Smooth muscle cell (in vitro differentiated cells): ENCODE results near the gene DICER1. TPM values are rescaled to one million over a fixed set of nuclear protein-coding genes. Genes with fewer than 3 reads are reported as not detected.
"Not testable (repeated sequence)": the region's sequence is repeated elsewhere in the genome, so short reads cannot be mapped to it uniquely, and the experiment has no call there.

Source experiments
- DNase-seq: peaks from one replicate; lab custom pipeline; 2025; ENCODE audit not compliant: unreplicated experiment; lab: John Stamatoyannopoulos, UW
- H2AFZ ChIP-seq: fragments of 200-600 bp; sonication (generic); 2 replicates; pipeline ENCODE4 v1.6.0; 2016; ENCODE audit warnings: antibody characterized with exemption, low read depth, mild to moderate bottlenecking
- H3F3A ChIP-seq: fragments of 200-600 bp; sonication (generic); 2 replicates; pipeline ENCODE4 v1.6.0; 2017; ENCODE audit warnings: antibody characterized with exemption, low read depth
- H3K27ac ChIP-seq: fragments of 200-600 bp; sonication (generic); 2 replicates; pipeline ENCODE4 v1.5.1; 2016; ENCODE audit warnings: low read depth, mild to moderate bottlenecking
- H3K27me3 ChIP-seq: fragments of 200-600 bp; sonication (generic); 2 replicates; pipeline ENCODE4 v1.6.1; 2016; ENCODE audit warnings: low read depth, mild to moderate bottlenecking
- H3K36me3 ChIP-seq: fragments of 200-600 bp; sonication (generic); 2 replicates; pipeline ENCODE4 v1.5.1; 2016; ENCODE audit warnings: low read depth
- H3K4me1 ChIP-seq: fragments of 200-600 bp; sonication (generic); 2 replicates; pipeline ENCODE4 v1.5.1; 2016; ENCODE audit warnings: low read depth
- H3K4me2 ChIP-seq: fragments of 200-600 bp; sonication (generic); 2 replicates; pipeline ENCODE4 v1.6.0; 2016; ENCODE audit warnings: mild to moderate bottlenecking
- H3K4me3 ChIP-seq: fragments of 200-600 bp; sonication (generic); 2 replicates; pipeline ENCODE4 v1.5.1; 2016; ENCODE audit warnings: mild to moderate bottlenecking
- H3K79me2 ChIP-seq: fragments of 200-600 bp; sonication (generic); 2 replicates; pipeline ENCODE4 v1.6.0; 2016; ENCODE audit warnings: low read depth, mild to moderate bottlenecking
- H3K9ac ChIP-seq: fragments of 200-600 bp; sonication (generic); 2 replicates; pipeline ENCODE4 v1.6.0; 2016; ENCODE audit warnings: low read depth
- H3K9me3 ChIP-seq: fragments of 200-600 bp; sonication (generic); replicated peaks from 2 replicates; pipeline ENCODE4 v1.5.1; 2016; ENCODE audit warnings: low read depth
- H4K20me1 ChIP-seq: fragments of 200-600 bp; sonication (generic); 2 replicates; pipeline ENCODE4 v1.6.0; 2016; ENCODE audit warnings: low read depth
- WGBS: methylation state at CpG from one replicate; pipeline ENCODE4 v1.1.7; 2016; ENCODE audit warnings: low lambda C conversion rate; 5-methylcytosine and 5-hydroxymethylcytosine counted together
- polyA plus RNA-seq: library from polyadenylated mRNA; unstranded; fragments of >200 nt; fragmentation: Nextera tagmentation; extraction: Ambion mirVana; gene quantifications from 2 replicates; pipeline ENCODE4 v1.2.1, GENCODE V29; 2016
- total RNA-seq: library from RNA; depleted of rRNA; stranded (reverse); fragments of >200 nt; gene quantifications from 2 replicates; pipeline ENCODE4 v1.2.3, GENCODE V29; 2014
- TF ChIP-seq, protein P1 (sequence below): fragments of 200-600 bp; sonication (generic); IDR thresholded peaks from 2 replicates; pipeline ENCODE4 v1.5.1; 2017; ENCODE audit warnings: borderline replicate concordance, mild to moderate bottlenecking, antibody characterized with exemption; ENCODE audit not compliant: insufficient read depth, poor library complexity, severe bottlenecking

Gene DICER1, protein sequence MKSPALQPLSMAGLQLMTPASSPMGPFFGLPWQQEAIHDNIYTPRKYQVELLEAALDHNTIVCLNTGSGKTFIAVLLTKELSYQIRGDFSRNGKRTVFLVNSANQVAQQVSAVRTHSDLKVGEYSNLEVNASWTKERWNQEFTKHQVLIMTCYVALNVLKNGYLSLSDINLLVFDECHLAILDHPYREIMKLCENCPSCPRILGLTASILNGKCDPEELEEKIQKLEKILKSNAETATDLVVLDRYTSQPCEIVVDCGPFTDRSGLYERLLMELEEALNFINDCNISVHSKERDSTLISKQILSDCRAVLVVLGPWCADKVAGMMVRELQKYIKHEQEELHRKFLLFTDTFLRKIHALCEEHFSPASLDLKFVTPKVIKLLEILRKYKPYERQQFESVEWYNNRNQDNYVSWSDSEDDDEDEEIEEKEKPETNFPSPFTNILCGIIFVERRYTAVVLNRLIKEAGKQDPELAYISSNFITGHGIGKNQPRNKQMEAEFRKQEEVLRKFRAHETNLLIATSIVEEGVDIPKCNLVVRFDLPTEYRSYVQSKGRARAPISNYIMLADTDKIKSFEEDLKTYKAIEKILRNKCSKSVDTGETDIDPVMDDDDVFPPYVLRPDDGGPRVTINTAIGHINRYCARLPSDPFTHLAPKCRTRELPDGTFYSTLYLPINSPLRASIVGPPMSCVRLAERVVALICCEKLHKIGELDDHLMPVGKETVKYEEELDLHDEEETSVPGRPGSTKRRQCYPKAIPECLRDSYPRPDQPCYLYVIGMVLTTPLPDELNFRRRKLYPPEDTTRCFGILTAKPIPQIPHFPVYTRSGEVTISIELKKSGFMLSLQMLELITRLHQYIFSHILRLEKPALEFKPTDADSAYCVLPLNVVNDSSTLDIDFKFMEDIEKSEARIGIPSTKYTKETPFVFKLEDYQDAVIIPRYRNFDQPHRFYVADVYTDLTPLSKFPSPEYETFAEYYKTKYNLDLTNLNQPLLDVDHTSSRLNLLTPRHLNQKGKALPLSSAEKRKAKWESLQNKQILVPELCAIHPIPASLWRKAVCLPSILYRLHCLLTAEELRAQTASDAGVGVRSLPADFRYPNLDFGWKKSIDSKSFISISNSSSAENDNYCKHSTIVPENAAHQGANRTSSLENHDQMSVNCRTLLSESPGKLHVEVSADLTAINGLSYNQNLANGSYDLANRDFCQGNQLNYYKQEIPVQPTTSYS (N-terminal part only)
- total RNA-seq (67.5 and 86.2 TPM in 2 replicates), polyA plus RNA-seq (13.5 and 17.3 TPM in 2 replicates)

DNA sequence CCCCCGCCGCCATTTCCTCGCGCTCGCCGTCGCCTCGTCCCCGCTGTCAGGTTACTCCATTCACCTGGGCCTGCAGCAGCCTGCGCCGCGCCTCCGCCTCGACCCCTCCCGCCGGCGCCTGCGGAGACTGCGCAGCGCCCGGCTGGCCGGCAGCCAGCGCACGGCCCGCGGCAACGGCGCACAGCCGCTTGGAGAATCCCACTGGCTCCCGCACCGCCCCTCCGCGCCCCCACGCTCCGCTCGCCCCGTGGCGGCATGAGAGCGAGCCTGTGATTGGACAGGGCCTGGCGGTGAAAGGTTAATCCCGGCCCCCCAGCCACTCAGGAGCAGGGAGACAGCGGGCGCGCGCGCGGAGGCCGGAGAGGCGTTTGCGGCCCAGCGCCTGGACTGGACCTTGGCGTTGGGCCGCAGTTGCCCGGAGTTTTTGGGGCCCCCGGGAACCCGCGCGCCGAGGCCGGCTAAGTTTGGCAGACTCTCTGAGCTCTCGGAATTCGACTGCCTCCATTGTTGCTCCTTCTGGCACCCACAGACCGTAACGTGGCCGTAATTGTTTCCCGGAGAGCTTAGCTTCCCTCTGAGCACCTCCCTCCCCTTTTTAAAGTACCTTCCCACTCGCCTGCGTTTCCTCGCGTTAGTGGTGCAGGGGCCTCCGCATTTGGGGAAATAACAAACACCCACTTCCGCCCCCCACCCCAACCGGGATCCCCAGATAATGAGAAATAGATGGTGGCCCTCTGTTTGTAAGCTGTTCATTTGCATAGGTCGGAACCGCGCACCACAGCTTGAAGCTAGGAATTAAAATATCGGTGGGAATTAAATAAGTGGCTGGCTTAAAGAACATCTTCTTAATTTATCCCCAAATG is at the start of gene DICER1:
TSS of gene DICER1 (minus strand) at position 203 of the 863 bp plus-strand sequence. CDS start 24,071 bp downstream, outside the sequence.
- Histone ChIP-seq H3K4me2 (peak within 1 kb of the TSS; percentile 90), H3K27ac (peak within 1 kb of the TSS; percentile 87), H3F3A (no peaks in the 10 kb centered on the region), H3K4me3 (peak within 1 kb of the TSS; percentile 74), H2AFZ (peak within 1 kb of the TSS; percentile 98), H3K79me2 (peaks cover 43% of the 10 kb centered on the region), H3K9ac (peak within 1 kb of the TSS; percentile 96), H3K9me3 (no peaks in the 10 kb centered on the region), H3K4me1 (peaks cover 15% of the 10 kb centered on the region), H4K20me1 (peaks cover 38% of the 10 kb centered on the region), H3K27me3 (no peaks in the 10 kb centered on the region), H3K36me3 (no peaks in the 10 kb centered on the region)
- TF ChIP-seq, protein P1, sequence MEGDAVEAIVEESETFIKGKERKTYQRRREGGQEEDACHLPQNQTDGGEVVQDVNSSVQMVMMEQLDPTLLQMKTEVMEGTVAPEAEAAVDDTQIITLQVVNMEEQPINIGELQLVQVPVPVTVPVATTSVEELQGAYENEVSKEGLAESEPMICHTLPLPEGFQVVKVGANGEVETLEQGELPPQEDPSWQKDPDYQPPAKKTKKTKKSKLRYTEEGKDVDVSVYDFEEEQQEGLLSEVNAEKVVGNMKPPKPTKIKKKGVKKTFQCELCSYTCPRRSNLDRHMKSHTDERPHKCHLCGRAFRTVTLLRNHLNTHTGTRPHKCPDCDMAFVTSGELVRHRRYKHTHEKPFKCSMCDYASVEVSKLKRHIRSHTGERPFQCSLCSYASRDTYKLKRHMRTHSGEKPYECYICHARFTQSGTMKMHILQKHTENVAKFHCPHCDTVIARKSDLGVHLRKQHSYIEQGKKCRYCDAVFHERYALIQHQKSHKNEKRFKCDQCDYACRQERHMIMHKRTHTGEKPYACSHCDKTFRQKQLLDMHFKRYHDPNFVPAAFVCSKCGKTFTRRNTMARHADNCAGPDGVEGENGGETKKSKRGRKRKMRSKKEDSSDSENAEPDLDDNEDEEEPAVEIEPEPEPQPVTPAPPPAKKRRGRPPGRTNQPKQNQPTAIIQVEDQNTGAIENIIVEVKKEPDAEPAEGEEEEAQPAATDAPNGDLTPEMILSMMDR: no peak
- DNase-seq: peak; percentile 94
- under 1% methylated on average over 68 of the region's 77 CpGs for WGBS

DNA sequence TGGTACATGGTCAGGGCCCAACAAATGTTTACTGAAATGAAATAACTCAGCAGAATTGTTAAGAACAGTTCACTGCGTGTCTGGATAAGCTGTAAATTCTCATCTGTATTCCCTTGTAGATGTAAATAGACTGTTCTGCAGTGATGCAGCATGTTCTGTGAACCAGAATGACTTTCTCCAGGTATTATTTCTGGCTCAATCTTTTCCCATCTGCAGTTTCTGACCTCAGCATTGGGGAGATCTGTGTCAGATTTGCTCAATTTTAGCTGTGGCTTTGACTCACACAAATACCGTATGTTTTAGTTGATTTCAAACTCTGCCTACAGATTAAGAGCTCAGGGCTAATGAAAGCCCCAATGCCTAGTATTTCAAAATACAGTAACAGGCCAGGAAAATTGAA is 49.2 kb upstream of the DICER1 start:
- WGBS: 31% methylated on average over 2 of the region's 2 CpGs
- DNase-seq: no peak
- Histone ChIP-seq H3K9ac (no peak overlapping the region), H4K20me1 (no peaks in the 10 kb centered on the region), H2AFZ (no peak overlapping the region), H3K4me1 (no peaks in the 10 kb centered on the region), H3K9me3 (peaks cover 3% of the 10 kb centered on the region), H3K4me3 (no peak overlapping the region), H3K36me3 (no peaks in the 10 kb centered on the region), H3K27me3 (no peaks in the 10 kb centered on the region), H3F3A (peaks cover 16% of the 10 kb centered on the region), H3K4me2 (no peak overlapping the region), H3K27ac (peak overlapping the region; percentile 23), H3K79me2 (no peaks in the 10 kb centered on the region)
- TF ChIP-seq, protein P1: no peak

DNA sequence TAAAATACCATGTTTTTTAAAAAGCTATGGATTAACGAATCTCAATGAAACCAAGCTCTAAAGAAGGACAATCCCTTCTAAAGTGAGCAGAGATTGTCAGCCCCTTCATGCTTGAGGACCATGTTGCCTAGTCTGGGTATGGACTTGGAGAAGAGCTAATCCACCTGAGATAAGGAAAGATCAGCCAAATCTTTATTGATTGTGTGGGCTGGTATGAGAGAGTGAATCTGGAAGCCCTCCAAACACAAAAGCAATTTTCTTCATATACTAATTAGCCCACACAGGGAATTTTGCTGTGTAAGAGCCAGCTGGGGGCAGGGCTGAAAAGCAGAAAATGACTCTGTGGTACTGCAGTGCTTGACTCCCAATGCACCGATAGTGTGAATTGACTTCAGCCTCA is 47.4 kb upstream of the DICER1 start:
- Histone ChIP-seq H3K4me3 (no peak overlapping the region), H4K20me1 (no peaks in the 10 kb centered on the region), H3K4me1 (no peaks in the 10 kb centered on the region), H3K27me3 (no peaks in the 10 kb centered on the region), H3K4me2 (no peak overlapping the region), H3K9me3 (peaks cover 3% of the 10 kb centered on the region), H2AFZ (no peak overlapping the region), H3K9ac (no peak overlapping the region), H3K27ac (no peak overlapping the region), H3K79me2 (no peaks in the 10 kb centered on the region), H3F3A (peaks cover 16% of the 10 kb centered on the region), H3K36me3 (no peaks in the 10 kb centered on the region)
- TF ChIP-seq, protein P1: no peak
- DNase-seq: no peak
- 90% methylated on average over 2 of the region's 2 CpGs for WGBS

DNA sequence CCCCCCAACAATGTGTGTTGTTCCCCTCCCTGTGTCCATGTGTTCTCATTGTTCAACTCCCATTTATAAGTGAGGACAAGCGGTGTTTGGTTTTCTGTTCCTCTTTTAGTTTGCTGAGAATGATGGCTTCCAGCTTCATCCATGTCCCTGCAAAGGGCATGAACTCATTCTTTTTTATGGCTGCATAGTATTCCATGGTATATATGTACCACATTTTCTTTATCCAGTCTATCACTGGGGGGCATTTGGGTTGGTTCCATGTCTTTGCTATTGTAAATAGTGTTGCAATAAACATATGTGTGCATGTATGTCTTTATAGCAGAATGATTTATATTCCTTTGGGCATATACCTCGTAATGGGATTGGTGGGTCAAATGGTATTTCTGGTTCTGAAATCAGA is 44.4 kb upstream of the DICER1 start:
- WGBS: 92% methylated on average over 2 of the region's 2 CpGs

More for the DNA sequence above, 44.4 kb upstream of the DICER1 start:
- H3F3A ChIP-seq, H3K4me3 ChIP-seq, H4K20me1 ChIP-seq, H3K27me3 ChIP-seq, H3K79me2 ChIP-seq, DNase-seq, H3K4me1 ChIP-seq, H3K9me3 ChIP-seq, H3K9ac ChIP-seq, H3K36me3 ChIP-seq, H2AFZ ChIP-seq, H3K4me2 ChIP-seq, H3K27ac ChIP-seq: not testable (repeated sequence)
